Subcutaneous abdominal adipose tissue (tissue), 5 donors: Measurements from ENCODE around the gene PRSS12.
A peak's percentile ranks its signal among the peaks of the same experiment; 100 is the strongest.

Source experiments
- H3K27ac ChIP-seq: one replicate; pipeline ENCODE4 v1.7.0; 2013; ENCODE audit warnings: low read depth, mild to moderate bottlenecking, inconsistent platforms, low read length, moderate library complexity
- H3K27me3 ChIP-seq, 5 donors: one replicate each; pipeline ENCODE4 v1.7.0; 2013; ENCODE audit warnings: low read length in 5 of 5, inconsistent platforms in 1 of 5; ENCODE audit not compliant: control insufficient read depth in 5 of 5, insufficient read depth in 4 of 5
- H3K36me3 ChIP-seq, 5 donors: one replicate each; pipeline ENCODE4 v1.7.0; 2013; ENCODE audit warnings: low read length in 5 of 5; ENCODE audit not compliant: control insufficient read depth in 5 of 5, insufficient read depth in 5 of 5
- H3K4me1 ChIP-seq, 5 donors: one replicate each; pipeline ENCODE4 v1.7.0; 2013; ENCODE audit warnings: low read length in 5 of 5, mild to moderate bottlenecking in 3 of 5, moderate library complexity in 1 of 5; ENCODE audit not compliant: control insufficient read depth in 5 of 5, insufficient read depth in 5 of 5
- H3K4me3 ChIP-seq, 5 donors: one replicate each; pipeline ENCODE4 v1.7.0; 2013; ENCODE audit warnings: low read length in 5 of 5, low read depth in 1 of 5
- H3K9ac ChIP-seq, 5 donors: one replicate each; pipeline ENCODE4 v1.7.0; 2013; ENCODE audit warnings: low read length in 5 of 5, mild to moderate bottlenecking in 4 of 5, moderate library complexity in 3 of 5
- H3K9me3 ChIP-seq, 5 donors: one replicate each; pipeline ENCODE4 v1.7.0; 2013; ENCODE audit warnings: low read length in 5 of 5; ENCODE audit not compliant: control insufficient read depth in 5 of 5
- donor health status: healthy.
- donor health status: healthy.
- donor health status: healthy.
- donor health status: healthy.
- donor health status: healthy.

The PRSS12 gene

DNA sequence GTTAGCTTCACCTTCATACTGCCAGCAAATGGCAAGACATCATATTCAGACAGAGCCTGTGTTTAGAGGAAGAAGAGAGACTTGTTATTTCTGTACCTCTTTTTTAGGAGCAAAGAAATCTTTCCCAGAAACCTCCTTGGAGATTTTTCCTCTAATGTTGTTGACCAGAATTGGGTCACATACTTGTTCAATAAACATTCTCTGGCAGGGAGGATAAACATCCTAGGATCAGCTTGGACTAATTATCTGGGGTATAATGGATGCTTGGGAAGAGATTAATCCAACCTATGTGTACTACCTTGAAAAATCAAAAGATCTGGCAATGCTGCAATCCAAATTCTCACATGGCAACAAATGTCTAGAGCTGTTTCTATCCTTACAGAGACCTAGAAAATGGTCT, 8.4 kb upstream of the PRSS12 start:
- no peak overlapping the region for H3K9ac ChIP-seq
- H3K36me3 ChIP-seq: no peaks in the 10 kb centered on the region
- peaks cover 0 to 8% (median 3%) of the 10 kb centered on the region in 5 donors for H3K27me3 ChIP-seq
- H3K4me3 ChIP-seq: no peak overlapping the region
- H3K4me1 ChIP-seq: no peaks in the 10 kb centered on the region
- H3K9me3 ChIP-seq: no peaks in the 10 kb centered on the region
- no peak overlapping the region for H3K27ac ChIP-seq

DNA sequence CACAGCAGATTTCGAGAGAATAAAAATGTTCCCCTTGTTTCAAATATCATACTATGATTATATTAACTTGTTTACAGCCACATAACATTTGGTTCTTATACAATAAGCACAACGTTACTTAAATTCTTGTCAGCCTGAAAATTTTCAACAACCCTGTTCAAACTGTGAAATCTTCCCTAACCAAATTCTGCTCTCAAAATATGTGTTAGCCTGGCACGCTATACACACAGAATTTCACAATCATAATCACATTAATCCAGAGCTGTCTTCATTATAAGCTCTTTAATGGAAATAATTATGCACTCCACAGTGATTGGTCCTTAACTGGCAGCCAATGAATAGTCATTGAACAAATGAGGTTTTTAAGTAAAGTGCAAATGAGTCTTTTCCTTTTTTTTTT, 7.3 kb upstream of the PRSS12 start:
- no peaks in the 10 kb centered on the region for H3K4me1 ChIP-seq
- H3K27me3 ChIP-seq: peaks cover 0 to 12% (median 8%) of the 10 kb centered on the region in 5 donors
- H3K27ac ChIP-seq: no peak overlapping the region
- no peaks in the 10 kb centered on the region for H3K9me3 ChIP-seq
- no peaks in the 10 kb centered on the region for H3K36me3 ChIP-seq
- H3K4me3 ChIP-seq: no peak overlapping the region
- no peak overlapping the region for H3K9ac ChIP-seq

DNA sequence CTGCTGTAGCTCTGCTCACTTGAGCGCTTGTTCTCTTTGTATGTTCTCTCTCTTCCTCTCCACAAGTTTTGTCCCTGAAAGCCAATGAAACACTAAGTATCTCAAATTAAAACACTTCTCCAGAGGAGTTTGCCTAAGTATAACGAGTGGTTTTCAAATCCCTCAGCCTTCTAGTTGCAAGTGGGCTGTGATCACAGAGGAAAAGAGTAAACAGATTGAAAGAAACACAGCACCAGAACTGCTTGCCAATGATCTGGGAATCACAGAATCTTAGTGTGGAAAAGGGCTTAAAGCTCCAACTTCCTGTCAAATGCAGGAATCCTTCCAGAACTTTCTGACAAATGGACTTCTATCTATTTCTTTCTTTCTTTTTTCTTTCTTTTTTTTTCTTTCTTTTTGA, 4.8 kb upstream of the PRSS12 start:
- peaks cover 14 to 32% (median 21%) of the 10 kb centered on the region in 5 donors for H3K27me3 ChIP-seq
- no peak overlapping the region for H3K4me3 ChIP-seq
- H3K9ac ChIP-seq: no peak overlapping the region

DNA sequence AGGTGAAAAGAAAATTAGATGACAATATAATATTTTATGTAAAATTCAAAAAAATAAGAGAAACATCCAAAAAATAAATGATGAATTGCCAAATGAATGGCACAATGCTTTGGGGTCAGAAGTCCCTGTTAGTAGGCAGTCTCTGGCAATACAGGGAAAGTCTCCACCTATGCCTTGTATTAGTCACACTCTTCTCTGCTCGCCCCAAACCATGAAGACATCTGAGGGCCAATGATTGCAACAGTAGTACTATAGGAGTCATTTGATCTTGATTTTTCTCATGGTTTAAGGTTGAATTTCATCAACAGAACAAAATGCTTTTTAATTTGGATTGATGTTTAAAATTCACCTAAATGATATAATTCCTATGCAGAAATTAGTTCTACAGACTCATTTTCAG, 3.9 kb upstream of the PRSS12 start:
- H3K4me3 ChIP-seq: no peak overlapping the region
- peaks cover 14 to 37% (median 21%) of the 10 kb centered on the region in 5 donors for H3K27me3 ChIP-seq
- peaks cover 0 to 18% (median 13%) of the 10 kb centered on the region in 5 donors for H3K4me1 ChIP-seq
- H3K27ac ChIP-seq: no peak overlapping the region
- no peaks in the 10 kb centered on the region for H3K9me3 ChIP-seq
- H3K36me3 ChIP-seq: no peaks in the 10 kb centered on the region
- H3K9ac ChIP-seq: no peak overlapping the region

More for the DNA sequence above, 4.8 kb upstream of the PRSS12 start:
- Histone ChIP-seq H3K9me3 (no peaks in the 10 kb centered on the region), H3K4me1 (peaks cover 0 to 10% (median 9%) of the 10 kb centered on the region in 5 donors), H3K27ac (no peak overlapping the region), H3K36me3 (no peaks in the 10 kb centered on the region)

DNA sequence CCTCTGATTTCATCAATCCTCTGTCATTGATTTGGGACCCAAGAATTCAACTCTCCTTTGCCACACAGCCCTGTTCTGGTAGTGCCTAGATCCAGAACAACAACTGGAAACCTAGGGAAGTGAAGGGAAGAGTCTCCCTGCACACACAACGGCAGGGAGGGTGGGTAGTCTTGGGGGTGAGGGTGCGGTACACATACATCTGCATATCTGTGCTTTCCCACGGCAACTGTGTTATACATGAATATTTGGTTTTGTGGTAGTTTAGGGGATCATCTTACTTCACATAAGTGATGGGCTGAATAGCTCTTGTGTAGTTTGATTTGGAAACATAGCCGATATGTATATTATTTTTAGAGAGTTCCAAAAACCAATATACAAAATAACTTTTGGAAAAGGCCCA, 3.3 kb upstream of the PRSS12 start:
- Histone ChIP-seq H3K27me3 (peaks cover 14 to 39% (median 21%) of the 10 kb centered on the region in 5 donors), H3K36me3 (no peaks in the 10 kb centered on the region), H3K27ac (no peak overlapping the region), H3K9ac (no peak overlapping the region), H3K4me3 (no peak overlapping the region), H3K9me3 (no peaks in the 10 kb centered on the region), H3K4me1 (peaks cover 0 to 18% (median 13%) of the 10 kb centered on the region in 5 donors)

DNA sequence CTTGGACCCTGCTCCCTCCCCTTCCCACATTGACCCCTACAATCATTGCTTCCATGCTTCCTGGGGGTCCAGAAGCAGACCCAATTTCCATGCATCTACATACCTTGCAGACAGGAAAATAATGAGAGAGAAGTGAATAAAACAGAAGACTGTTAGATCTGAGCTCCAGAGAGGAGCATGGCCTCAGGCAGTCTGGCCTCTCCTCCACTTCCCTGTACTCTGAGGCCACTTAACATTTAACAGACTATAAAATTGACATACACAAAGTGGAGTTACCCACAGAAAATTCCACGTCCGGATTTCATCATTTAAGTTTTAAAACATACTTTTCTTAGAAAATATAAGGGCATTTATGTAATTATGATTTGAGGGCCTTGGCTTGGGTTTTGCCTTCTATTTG, 2.1 kb upstream of the PRSS12 start:
- Histone ChIP-seq H3K4me3 (no peak overlapping the region), H3K36me3 (no peaks in the 10 kb centered on the region), H3K4me1 (peaks cover 0 to 18% (median 13%) of the 10 kb centered on the region in 5 donors), H3K27me3 (peaks cover 14 to 39% (median 21%) of the 10 kb centered on the region in 5 donors), H3K27ac (no peak overlapping the region), H3K9ac (no peak overlapping the region), H3K9me3 (no peaks in the 10 kb centered on the region)

DNA sequence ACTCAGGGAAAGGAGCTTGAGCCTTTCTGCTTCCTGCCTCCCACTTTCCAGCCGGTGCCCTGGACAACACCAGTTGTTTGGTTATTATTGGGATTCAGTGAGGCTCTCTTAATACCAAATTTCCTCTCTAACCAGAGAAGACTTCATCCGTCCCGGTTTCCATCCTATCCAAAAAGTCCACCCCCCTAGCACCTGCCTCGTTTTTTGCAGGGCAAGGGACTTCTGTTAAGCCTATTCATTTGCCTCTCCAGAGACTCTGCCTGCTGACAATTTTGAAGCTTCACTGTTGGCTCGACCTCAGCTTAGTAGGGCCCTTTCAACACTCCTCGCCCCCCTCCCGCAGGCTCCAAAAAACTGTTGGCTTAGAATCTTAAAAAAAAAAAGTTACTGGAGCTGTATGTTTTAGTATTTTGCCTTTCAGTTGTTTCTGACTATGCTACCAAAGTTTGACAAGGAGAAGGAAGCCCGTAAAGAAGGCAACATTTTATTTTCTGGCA, 779 bp upstream of the PRSS12 start:
- peaks cover 0 to 18% (median 13%) of the 10 kb centered on the region in 5 donors for H3K4me1 ChIP-seq
- H3K9ac ChIP-seq: peak overlapping the region in 1 of 5 donors; percentile 35
- peaks cover 14 to 39% (median 21%) of the 10 kb centered on the region in 5 donors for H3K27me3 ChIP-seq
- H3K4me3 ChIP-seq: no peak overlapping the region
- no peaks in the 10 kb centered on the region for H3K36me3 ChIP-seq
- no peaks in the 10 kb centered on the region for H3K9me3 ChIP-seq
- no peak overlapping the region for H3K27ac ChIP-seq

GRCh38 chr4:118351851-118352827, 664 bp downstream of the PRSS12 start:
- no peak overlapping the region for H3K9ac ChIP-seq
- no peaks in the 10 kb centered on the region for H3K36me3 ChIP-seq
- H3K9me3 ChIP-seq: no peaks in the 10 kb centered on the region
- peak overlapping the region in 4 of 5 donors; percentile 51 to 63 (median 58) for H3K4me3 ChIP-seq
- H3K4me1 ChIP-seq: peaks cover 0 to 18% (median 13%) of the 10 kb centered on the region in 5 donors
- peaks cover 14 to 39% (median 18%) of the 10 kb centered on the region in 5 donors for H3K27me3 ChIP-seq
- no peak overlapping the region for H3K27ac ChIP-seq

DNA sequence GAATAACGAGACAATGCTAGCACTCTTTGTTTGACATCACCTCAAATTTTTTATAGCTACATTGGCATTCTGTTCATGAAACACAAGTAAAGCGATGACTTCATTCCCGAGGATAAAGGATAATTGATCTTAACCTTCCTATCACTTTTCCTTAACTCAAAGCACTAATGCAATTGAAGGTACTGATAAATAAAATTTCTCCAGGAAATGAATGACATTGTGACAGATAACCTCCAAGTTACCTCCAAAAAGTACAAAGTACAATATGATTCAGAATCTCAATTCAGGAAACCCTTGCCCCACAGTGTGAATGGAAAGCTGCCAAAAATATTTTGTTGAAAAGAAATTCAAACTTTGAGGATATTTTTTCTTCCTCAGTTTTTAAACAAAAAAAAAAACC, 1.8 kb downstream of the PRSS12 start:
- no peaks in the 10 kb centered on the region for H3K9me3 ChIP-seq
- H3K4me3 ChIP-seq: no peak overlapping the region
- H3K27me3 ChIP-seq: peaks cover 13 to 34% (median 17%) of the 10 kb centered on the region in 5 donors
- no peak overlapping the region for H3K27ac ChIP-seq
- H3K4me1 ChIP-seq: peaks cover 0 to 18% (median 13%) of the 10 kb centered on the region in 5 donors
- no peak overlapping the region for H3K9ac ChIP-seq
- no peaks in the 10 kb centered on the region for H3K36me3 ChIP-seq

- Histone ChIP-seq H3K27me3 (peaks cover 7 to 16% (median 13%) of the 10 kb centered on the region in 5 donors), H3K36me3 (no peaks in the 10 kb centered on the region), H3K27ac (no peak overlapping the region), H3K9me3 (no peaks in the 10 kb centered on the region), H3K4me3 (no peak overlapping the region), H3K4me1 (peaks cover 0 to 18% (median 13%) of the 10 kb centered on the region in 5 donors), H3K9ac (no peak overlapping the region)
Measured at GRCh38 chr4:118348886-118349285, 3.9 kb downstream of the PRSS12 start.
